IMR-90 (cell line): ENCODE results near the gene FBXL16.

Experiments
- BHLHE40 ChIP-seq: fragments of 150-350 bp; IDR thresholded peaks from 2 replicates; pipeline ENCODE4 v1.6.1; 2016; ENCODE audit warnings: mild to moderate bottlenecking, low read depth, low read length
- CEBPB ChIP-seq: IDR thresholded peaks from 2 replicates; pipeline ENCODE4 v1.6.1; 2012; ENCODE audit warnings: low read depth, low read length, improper control_type of control experiment
- CTCF ChIP-seq: conservative IDR thresholded peaks from 2 replicates; pipeline ENCODE4 v1.5.1; 2012; ENCODE audit warnings: mild to moderate bottlenecking, low read depth, low read length, improper control_type of control experiment
- FOS ChIP-seq: fragments of 150-350 bp; IDR thresholded peaks from 2 replicates; pipeline ENCODE4 v1.6.1; 2016; ENCODE audit warnings: low read depth, low read length
- MAFK ChIP-seq: IDR thresholded peaks from 2 replicates; pipeline ENCODE4 v1.6.1; 2012; ENCODE audit warnings: low read depth, low read length, improper control_type of control experiment
- MAZ ChIP-seq: IDR thresholded peaks from 2 replicates; pipeline ENCODE4 v1.6.1; 2012; ENCODE audit warnings: low read depth, mild to moderate bottlenecking, low read length, improper control_type of control experiment, moderate library complexity, borderline replicate concordance
- NFE2L2 ChIP-seq: fragments of 150-350 bp; IDR thresholded peaks from 2 replicates; pipeline ENCODE4 v1.6.1; 2016; ENCODE audit warnings: low read depth, mild to moderate bottlenecking, low read length
- POLR2A ChIP-seq: IDR thresholded peaks from 2 replicates; pipeline ENCODE4 v1.6.1; 2012; ENCODE audit warnings: mild to moderate bottlenecking, low read depth, low read length
- RAD21 ChIP-seq: IDR thresholded peaks from 2 replicates; pipeline ENCODE4 v1.6.1; 2012; ENCODE audit warnings: low read length, improper control_type of control experiment
- RCOR1 ChIP-seq: IDR thresholded peaks from 2 replicates; pipeline ENCODE4 v1.6.1; 2012; ENCODE audit warnings: mild to moderate bottlenecking, low read length, improper control_type of control experiment; ENCODE audit not compliant: insufficient replicate concordance
- RFX5 ChIP-seq: IDR thresholded peaks from 2 replicates; pipeline ENCODE4 v1.8.0; 2012; ENCODE audit warnings: low read depth, mild to moderate bottlenecking, low read length, moderate library complexity
- SMC3 ChIP-seq: fragments of 150-350 bp; IDR thresholded peaks from 2 replicates; pipeline ENCODE4 v1.6.1; 2016; ENCODE audit warnings: low read depth, mild to moderate bottlenecking, antibody characterized with exemption, low read length, moderate library complexity
- USF2 ChIP-seq: fragments of 150-350 bp; IDR thresholded peaks from 2 replicates; pipeline ENCODE4 v1.6.1; 2017; ENCODE audit warnings: mild to moderate bottlenecking, antibody characterized with exemption, low read length, low read depth

GRCh38 chr16:682493-683395 is 22.9 kb downstream of the FBXL16 start:
- TF ChIP-seq CTCF (no peak), RAD21 (no peak), USF2 (no peak), FOS (no peak), SMC3 (no peak), CEBPB (no peak), POLR2A (no peak), RFX5 (no peak), MAFK (no peak), RCOR1 (no peak), MAZ (no peak), NFE2L2 (no peak), BHLHE40 (no peak)
